Suprapubic skin (tissue), 4 donors: Measurements from ENCODE around the gene RIBC2. TPM values are rescaled to one million over a fixed set of nuclear protein-coding genes. Genes with fewer than 3 reads are reported as not detected.
"Not testable (repeated sequence)": the region's sequence is repeated elsewhere in the genome, so short reads cannot be mapped to it uniquely, and the experiment has no call there.

Source experiments
- DNase-seq, 2 donors: peaks; one replicate each; pipeline ENCODE4 v3.0.0-alpha.2; 2019; ENCODE audit warnings: low spot score in 2 of 2
- H3K27ac ChIP-seq: fragments of 200-600 bp; sonication (generic); one replicate; pipeline ENCODE4 v1.5.1; 2019
- H3K27me3 ChIP-seq: fragments of 200-600 bp; sonication (generic); one replicate; pipeline ENCODE4 v1.5.1; 2019
- H3K36me3 ChIP-seq: fragments of 200-600 bp; sonication (generic); one replicate; pipeline ENCODE4 v1.5.1; 2019
- H3K4me1 ChIP-seq: fragments of 200-600 bp; sonication (generic); one replicate; pipeline ENCODE4 v1.5.1; 2019
- H3K4me3 ChIP-seq: fragments of 200-600 bp; sonication (generic); one replicate; pipeline ENCODE4 v1.5.1; 2019; ENCODE audit warnings: mild to moderate bottlenecking
- H3K9me3 ChIP-seq: fragments of 200-600 bp; sonication (generic); one replicate; pipeline ENCODE4 v1.5.1; 2019
- CTCF ChIP-seq, 2 donors: fragments of 200-600 bp in 1 of 2; fragments of 450-650 bp in 1 of 2; sonication (generic) in 1 of 2; IDR thresholded peaks; one replicate each; pipeline ENCODE4 v1.5.1; 2016 to 2019; ENCODE audit warnings: antibody characterized with exemption in 2 of 2, mild to moderate bottlenecking in 1 of 2, moderate library complexity in 1 of 2
- EP300 ChIP-seq: sonication (generic); formaldehyde crosslinking; IDR thresholded peaks from one replicate; pipeline ENCODE4 v1.6.1; 2017; ENCODE audit warnings: antibody characterized with exemption
- POLR2A ChIP-seq, 2 donors: fragments of 450-650 bp; IDR thresholded peaks; one replicate each; pipeline ENCODE4 v1.6.1; 2017; ENCODE audit warnings: antibody characterized with exemption in 2 of 2, mild to moderate bottlenecking in 2 of 2, moderate library complexity in 2 of 2
- POLR2AphosphoS5 ChIP-seq, 3 donors: sonication (generic); formaldehyde crosslinking; IDR thresholded peaks; one replicate each; pipeline ENCODE4 v1.6.1; 2017; ENCODE audit warnings: antibody characterized with exemption in 3 of 3
- WGBS: methylation state at CpG from one replicate; pipeline ENCODE4 v1.1.5; 2018; 5-methylcytosine and 5-hydroxymethylcytosine counted together
- total RNA-seq, 4 donors: library from RNA; depleted of rRNA; stranded (reverse); fragments of >200 nt; gene quantifications; one replicate each; pipeline ENCODE4 v1.1.0, GENCODE V29; 2016

Gene RIBC2
- total RNA-seq, 4 donors from 2014 or later: 0.30 to 5.7 TPM; not detected in 2

GRCh38 chr22:45444168-45444567, 30.7 kb downstream of the RIBC2 start:
- H3K4me3 ChIP-seq: no peak overlapping the region
- 80% methylated on average over 3 of the region's 3 CpGs for WGBS
- TF ChIP-seq CTCF (IDR thresholded peaks at IDR 0.05) (no peak), POLR2AphosphoS5 (IDR thresholded peaks at IDR 0.05) (no peak), POLR2A (IDR thresholded peaks at IDR 0.05) (no peak)
- no peak overlapping the region for H3K27ac ChIP-seq
- no peaks in the 10 kb centered on the region for H3K36me3 ChIP-seq
- no peaks in the 10 kb centered on the region for H3K27me3 ChIP-seq
- no peak for DNase-seq
- no peaks in the 10 kb centered on the region for H3K9me3 ChIP-seq
- H3K4me1 ChIP-seq: peaks cover 34% of the 10 kb centered on the region

GRCh38 chr22:45445031-45445710, 31.7 kb downstream of the RIBC2 start:
- H3K36me3 ChIP-seq: no peaks in the 10 kb centered on the region
- H3K27me3 ChIP-seq: no peaks in the 10 kb centered on the region
- H3K4me3 ChIP-seq: no peak overlapping the region
- H3K27ac ChIP-seq: no peak overlapping the region
- 91% methylated on average over 13 of the region's 14 CpGs for WGBS
- H3K4me1 ChIP-seq: peaks cover 35% of the 10 kb centered on the region
- no peak for DNase-seq
- TF ChIP-seq POLR2A (IDR thresholded peaks at IDR 0.05) (no peak), CTCF (IDR thresholded peaks at IDR 0.05) (no peak), POLR2AphosphoS5 (IDR thresholded peaks at IDR 0.05) (no peak), EP300 (no peak)
- H3K9me3 ChIP-seq: no peaks in the 10 kb centered on the region

GRCh38 chr22:45446216-45446615, 32.7 kb downstream of the RIBC2 start:
- 86% methylated on average over 5 of the region's 5 CpGs for WGBS
- no peak for DNase-seq
- no peak overlapping the region for H3K4me3 ChIP-seq
- no peaks in the 10 kb centered on the region for H3K9me3 ChIP-seq
- no peaks in the 10 kb centered on the region for H3K27me3 ChIP-seq
- no peaks in the 10 kb centered on the region for H3K36me3 ChIP-seq
- TF ChIP-seq POLR2A (IDR thresholded peaks at IDR 0.05) (no peak), EP300 (no peak), CTCF (IDR thresholded peaks at IDR 0.05) (no peak), POLR2AphosphoS5 (IDR thresholded peaks at IDR 0.05) (no peak)
- H3K4me1 ChIP-seq: peaks cover 32% of the 10 kb centered on the region
- H3K27ac ChIP-seq: no peak overlapping the region

- H3K4me1 ChIP-seq: peaks cover 35% of the 10 kb centered on the region
- not testable (repeated sequence) for H3K27me3 ChIP-seq, DNase-seq, H3K9me3 ChIP-seq, H3K27ac ChIP-seq, H3K36me3 ChIP-seq, H3K4me3 ChIP-seq
- whole genome bisulfite sequencing: 86% methylated on average over 4 of the region's 4 CpGs
Measured at GRCh38 chr22:45447596-45447995, 34.1 kb downstream of the RIBC2 start.

GRCh38 chr22:45448431-45448830, 34.9 kb downstream of the RIBC2 start:
- WGBS: 65% methylated on average over 4 of the region's 9 CpGs

GRCh38 chr22:45449442-45449841, 35.9 kb downstream of the RIBC2 start:
- H3K27ac ChIP-seq: peak overlapping the region; percentile 86
- not testable (repeated sequence) for DNase-seq, H3K9me3 ChIP-seq, H3K4me3 ChIP-seq, H3K27me3 ChIP-seq, H3K36me3 ChIP-seq
- peaks cover 39% of the 10 kb centered on the region for H3K4me1 ChIP-seq
- 89% methylated on average over 5 of the region's 5 CpGs for WGBS

More at GRCh38 chr22:45448431-45448830, 34.9 kb downstream of the RIBC2 start:
- H3K27me3 ChIP-seq: no peaks in the 10 kb centered on the region
- TF ChIP-seq POLR2AphosphoS5 (IDR thresholded peaks at IDR 0.05) (peak in 1 of 3 donors; percentile 40), CTCF (IDR thresholded peaks at IDR 0.05) (no peak)
- H3K36me3 ChIP-seq: no peaks in the 10 kb centered on the region
- H3K4me1 ChIP-seq: peaks cover 39% of the 10 kb centered on the region
- H3K9me3 ChIP-seq: no peaks in the 10 kb centered on the region
- no peak overlapping the region for H3K4me3 ChIP-seq
- H3K27ac ChIP-seq: no peak overlapping the region
- peak; percentile 89 to 91 for DNase-seq
